ENCODE results near the gene MED26. TPM values are rescaled to one million over a fixed set of nuclear protein-coding genes. Genes with fewer than 3 reads are reported as not detected.

The MED26 gene
- total and polyA plus RNA-seq, 2 of the 8 experiments (the other 6 are each of a cell fraction or from before 2014, with no cell fraction given), result 5.3 to 10.7 TPM

- TF ChIP-seq POLR2AphosphoS5 (IDR thresholded peaks at IDR 0.05; ENCODE audit: low read depth, low read length) (no peak), SAP30 (IDR thresholded peaks at IDR 0.05; ENCODE audit: insufficient read depth, insufficient replicate concordance, low read length) (no peak), HDAC2 (IDR thresholded peaks at IDR 0.05; ENCODE audit: borderline replicate concordance in 1 of 2, low read depth in 2 of 2, low read length in 2 of 2) (no peak), FOSL1 (IDR thresholded peaks at IDR 0.05; ENCODE audit: insufficient read depth, low read depth, low read length) (no peak), CHD7 (IDR thresholded peaks at IDR 0.05; ENCODE audit: insufficient replicate concordance, low read length) (no peak), CHD2 (IDR thresholded peaks at IDR 0.05; ENCODE audit: low read length) (no peak)
These were observed 7.4 kb downstream of the MED26 start (continued) for GRCh38 chr19:16620584-16620983.

All from H1 (cell line).